Inflammatory macrophage (primary cell): ENCODE data around the gene UGT2B11.
A peak's percentile ranks its signal among the peaks of the same experiment; 100 is the strongest.
"Not testable (repeated sequence)": the region's sequence is repeated elsewhere in the genome, so short reads cannot be mapped to it uniquely, and the experiment has no call there.

Experiments
- DNase-seq, 2 donors: peaks; one replicate each; pipeline ENCODE4 v3.0.0-alpha.2; 2020 to 2022
- total RNA-seq, 18 experiments: gene quantifications; one replicate each; lab custom pipeline; 2026; ENCODE audit warnings: mixed read lengths in 6 of 18, inconsistent platforms in 2 of 18; lab: John Stamatoyannopoulos, UW

Gene UGT2B11
- 0 to 0.11 (median 0) reads per million in 18 experiments for total RNA-seq

DNA sequence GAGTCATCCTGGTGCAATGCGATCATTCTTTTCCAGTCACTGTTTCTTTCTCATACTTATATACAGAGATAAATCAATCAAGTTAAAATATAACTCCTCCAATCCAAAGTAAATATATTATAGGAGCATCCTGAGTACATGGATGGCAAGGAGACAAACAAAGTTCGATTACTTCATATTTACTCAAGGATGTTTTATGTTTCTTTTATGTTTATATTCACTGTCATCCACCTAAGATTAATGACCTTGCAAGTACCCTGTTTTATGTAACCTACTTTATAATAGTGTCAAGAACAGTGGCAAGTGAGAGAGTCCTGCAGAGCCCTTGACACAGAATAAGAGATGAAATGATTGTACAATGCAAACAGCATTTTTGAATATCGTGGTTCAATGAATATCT lies at the start of gene UGT2B11:
Gene UGT2B11, minus strand, starts transcription at position 33 of the 400 bp plus-strand sequence. Its CDS starts 26 bp downstream, at position 7.
- DNase-seq, result no peak

DNA sequence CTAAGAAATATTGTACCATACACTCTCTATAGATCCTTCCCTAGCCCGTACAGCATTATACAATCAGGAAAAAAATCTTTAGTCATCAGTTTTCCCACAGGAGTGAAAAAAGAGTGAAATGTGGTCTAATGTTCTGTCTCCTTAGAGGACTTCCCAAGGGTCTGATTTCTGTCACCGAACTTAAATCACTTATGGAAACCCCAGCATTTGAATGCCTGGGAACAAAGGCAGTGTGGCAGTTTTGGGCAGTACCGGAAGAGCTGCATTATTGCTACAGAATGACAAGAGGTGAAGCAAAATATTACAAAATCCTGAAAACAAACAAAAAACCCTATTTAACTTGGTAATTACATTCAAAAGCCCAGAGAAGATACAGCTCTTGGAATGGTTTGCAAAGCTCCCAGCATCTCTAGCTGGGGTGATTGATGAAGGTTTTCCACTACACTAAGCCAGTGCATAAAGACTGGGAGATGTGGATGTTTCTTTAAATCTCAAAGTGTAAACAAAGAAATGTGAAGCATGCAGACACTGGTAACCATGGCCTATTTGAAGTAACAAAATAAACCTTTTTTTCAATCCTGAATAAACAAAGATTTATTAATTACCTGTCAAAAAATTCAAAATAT lies 38.7 kb upstream of the UGT2B11 start:
- not testable (repeated sequence) for DNase-seq

DNA sequence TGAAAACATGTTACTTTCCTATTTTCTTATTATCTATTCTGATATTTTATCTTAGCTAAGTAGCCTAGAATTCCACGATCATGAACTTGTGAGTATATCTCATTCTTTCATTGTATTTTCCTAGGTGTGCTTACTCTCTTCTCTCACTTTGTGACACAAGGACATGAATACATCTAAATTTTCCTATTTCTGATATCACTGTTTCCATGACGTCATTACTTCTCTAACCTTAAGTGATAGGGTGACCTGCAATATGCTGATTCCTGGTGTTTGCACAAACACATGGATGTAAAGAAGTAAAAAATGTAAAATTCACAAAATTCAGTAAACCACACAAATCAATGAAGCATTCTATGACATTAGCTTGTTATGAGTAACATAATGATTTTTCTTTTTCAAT lies 36.3 kb upstream of the UGT2B11 start:
- DNase-seq, result not testable (repeated sequence)

DNA sequence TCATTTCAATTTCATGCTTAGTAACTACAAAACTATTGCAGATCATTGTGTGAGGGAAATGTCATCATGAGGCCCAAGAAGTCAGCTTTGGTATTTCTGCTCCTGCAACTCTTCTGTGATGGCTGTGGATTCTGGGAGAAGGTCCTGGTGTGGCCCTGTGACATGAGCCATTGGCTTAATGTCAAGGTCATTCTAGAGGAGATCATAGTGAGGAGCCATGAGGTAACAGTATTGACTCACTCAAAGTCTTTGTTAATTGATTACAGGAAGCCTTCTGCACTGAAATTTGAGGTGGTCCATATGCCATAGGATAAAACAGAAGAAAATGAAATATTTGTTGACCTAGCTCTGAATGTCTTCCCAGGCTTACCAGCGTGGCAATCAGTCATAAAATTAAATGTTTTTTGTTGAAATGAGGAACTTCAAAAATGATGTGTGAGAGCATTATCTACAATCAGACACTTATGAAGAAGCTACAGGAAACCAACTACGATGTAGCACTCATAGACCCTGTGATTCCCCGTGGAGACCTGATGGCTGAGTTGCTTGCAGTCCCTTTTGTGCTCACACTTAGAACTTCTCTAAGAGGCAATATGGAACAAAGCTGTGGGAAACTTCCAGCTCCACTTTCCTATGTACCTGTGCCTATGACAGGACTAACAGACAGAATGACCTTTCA lies 28.2 kb upstream of the UGT2B11 start:
- DNase-seq, result not testable (repeated sequence)

DNA sequence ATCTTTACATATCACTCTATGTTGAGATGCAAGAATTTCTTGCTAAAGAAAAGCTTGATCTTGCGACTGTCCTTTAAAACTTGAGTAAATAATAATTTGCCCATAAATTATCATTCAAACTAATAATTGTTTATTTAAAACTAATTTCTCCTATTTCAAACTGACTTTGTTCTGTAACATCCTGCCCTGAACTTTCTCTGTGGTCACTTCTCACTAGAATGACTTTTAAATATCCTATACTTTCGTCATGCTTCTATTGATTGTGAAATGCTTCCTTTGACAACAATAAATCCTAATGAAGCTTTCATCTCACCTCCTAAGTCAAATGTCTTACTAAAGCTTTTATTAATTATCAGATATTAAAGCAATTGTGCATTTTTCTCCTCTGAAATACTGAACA lies 27.2 kb upstream of the UGT2B11 start:
- peak in 1 of 2 donors; percentile 23 for DNase-seq

DNA sequence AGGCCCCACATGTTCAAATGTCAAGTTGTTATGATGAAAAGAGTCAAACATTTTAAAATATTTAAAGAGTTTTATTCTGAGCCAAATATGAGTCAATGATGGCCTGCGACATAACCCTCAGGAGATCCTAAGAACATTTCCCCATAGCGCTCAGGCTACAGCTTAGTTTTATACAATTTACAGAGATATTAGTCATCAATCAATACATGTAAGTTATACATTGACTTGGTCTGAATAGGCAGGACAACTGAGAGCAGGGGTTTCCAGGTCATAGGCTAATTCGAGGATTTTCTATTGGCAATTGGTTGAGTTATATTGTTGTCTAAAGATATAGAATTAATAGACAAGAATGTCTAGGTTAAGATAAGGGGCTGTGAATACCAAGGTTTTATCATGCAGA lies 26.2 kb upstream of the UGT2B11 start:
- DNase-seq, result not testable (repeated sequence)

DNA sequence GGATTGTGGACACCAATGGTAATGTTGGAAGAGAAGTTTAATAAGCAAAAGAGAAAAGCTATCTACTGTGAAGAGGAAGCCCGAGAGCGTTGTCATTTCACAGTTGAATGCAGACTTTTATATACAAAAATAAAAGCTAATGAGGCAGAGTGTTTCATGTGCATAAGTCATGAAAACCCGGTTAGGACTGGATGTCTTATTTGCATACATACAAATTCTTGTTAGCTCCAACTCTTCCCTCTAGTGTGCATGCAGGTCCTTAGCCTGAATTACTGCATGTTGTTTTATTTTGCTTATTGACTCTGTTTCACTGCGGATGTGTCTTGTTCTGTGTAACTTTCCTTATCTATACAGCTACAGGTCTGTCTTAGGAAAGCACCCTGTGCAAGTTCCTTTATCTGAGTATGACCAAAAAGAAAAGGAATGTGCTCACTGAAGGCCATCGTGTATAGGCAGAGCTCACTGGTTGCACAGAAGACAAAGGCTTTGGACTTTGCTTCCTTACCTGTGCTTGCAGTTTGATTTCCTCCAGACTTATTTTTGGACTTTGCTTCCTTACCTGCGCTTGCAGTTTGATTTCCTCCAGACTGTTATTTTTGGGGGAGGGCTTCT lies 25.1 kb upstream of the UGT2B11 start:
- no peak for DNase-seq

DNA sequence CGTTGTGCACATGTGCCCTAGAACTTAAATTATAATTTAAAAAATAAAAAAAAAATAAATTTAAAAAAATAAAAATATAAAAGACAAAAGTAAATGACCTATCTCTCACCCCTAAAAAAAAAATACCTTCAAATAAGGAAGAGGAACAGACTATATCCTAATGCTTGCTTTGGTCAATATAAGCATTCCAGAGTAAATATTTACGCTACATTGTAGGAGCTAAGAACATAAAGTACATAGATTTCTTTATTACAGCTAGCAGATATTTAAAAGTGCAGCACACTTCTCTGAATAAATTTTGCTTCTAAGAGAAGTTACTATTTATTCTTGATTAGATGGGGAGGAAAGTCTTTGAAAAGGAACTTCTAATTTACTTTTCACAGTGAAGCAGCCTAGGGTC lies 24.5 kb upstream of the UGT2B11 start:
- no peak for DNase-seq

DNA sequence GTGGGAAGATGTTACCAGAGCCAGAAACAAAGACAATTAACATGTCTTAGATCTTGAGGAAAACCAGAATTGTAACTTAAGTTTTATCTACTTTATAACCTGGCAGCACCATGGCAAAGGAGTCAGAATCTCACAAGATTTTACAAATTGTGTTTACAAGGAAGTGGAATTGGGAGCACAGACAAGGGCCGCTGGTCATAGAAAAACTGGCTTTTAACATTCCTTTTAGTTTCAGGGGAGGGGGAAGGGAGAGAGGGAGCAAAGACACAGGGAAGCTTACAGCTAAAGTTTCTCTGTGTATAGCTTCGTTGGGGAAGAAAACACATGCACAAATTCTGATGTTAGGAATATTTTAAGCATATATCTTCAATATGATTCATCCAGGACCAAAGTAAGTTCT lies 10.3 kb upstream of the UGT2B11 start:
- no peak for DNase-seq

DNA sequence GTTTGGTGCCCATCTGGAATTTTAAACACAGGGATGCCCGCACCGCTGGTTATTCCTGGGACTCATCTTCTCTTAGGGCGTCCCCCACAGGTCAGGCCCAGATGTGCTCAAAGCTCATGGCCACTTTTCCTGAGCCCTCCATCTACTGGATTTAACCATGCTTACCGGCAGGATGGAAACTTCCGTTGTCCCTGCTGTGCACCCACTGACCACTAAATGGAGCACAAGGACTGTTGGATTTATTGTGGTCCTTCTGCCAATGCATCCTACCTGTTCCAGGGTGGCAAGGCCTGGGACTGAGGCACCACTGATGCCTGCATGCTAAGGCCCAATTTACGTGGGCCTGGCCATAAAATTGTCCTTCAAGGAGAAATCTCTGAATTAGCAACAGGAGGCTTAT lies 8.7 kb upstream of the UGT2B11 start:
- DNase-seq, result not testable (repeated sequence)

DNA sequence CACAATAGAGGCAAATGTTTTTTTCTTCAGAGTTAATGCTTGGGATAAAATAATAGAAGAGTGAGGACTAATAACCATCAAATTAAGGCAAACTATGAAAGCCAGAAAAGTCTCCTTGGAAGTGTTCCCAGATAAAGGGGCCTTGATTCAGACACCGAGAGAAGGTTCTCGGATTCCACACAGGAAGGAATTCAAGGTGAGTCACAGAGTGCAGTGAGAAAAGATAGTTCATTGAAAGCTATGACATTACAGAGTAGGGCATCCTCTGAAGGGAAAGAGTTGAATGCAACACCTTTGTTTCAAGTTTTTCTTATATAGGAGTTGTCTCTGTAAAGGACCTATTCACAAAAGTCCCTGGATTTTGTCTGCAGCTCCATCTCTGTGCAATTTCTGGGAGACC lies 3.9 kb upstream of the UGT2B11 start:
- DNase-seq, result not testable (repeated sequence)

DNA sequence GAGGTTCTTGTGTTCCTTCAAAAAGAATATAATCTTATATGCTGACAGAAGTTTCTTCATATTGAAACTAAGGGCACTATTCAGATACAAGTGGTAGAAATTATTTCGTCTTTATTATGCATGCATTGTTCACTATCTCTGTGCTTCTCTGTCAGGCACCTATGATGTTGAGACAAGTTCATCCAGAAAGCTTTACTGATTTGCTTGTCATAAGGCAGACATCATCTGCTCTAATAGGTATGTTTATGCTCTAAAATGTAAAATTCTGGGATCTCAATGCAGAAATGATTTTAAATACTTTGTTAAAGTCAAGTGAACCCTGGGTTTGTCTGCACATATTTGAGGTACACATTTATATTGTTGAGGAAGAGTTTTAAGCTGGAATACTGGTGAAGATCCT lies 3.6 kb downstream of the UGT2B11 start:
- DNase-seq, result no peak

DNA sequence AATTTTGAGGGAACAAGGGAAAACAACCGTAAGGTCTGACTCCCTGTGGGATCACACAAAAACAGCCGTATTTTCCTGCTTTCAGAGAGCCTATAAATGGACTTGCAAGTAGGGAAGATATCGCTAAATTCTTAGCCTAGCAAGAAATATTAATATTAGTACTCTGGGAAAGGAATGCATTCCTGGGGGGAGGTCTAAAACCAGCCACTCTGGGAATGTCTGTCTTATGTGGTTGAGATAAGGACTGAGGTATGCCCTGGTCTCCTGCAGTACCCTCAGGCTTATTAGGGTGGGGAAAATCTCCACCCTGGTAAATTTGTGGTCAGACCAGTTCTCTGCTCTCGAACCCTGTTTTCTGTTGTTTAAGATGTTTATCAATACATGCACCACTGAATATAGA lies 16.0 kb downstream of the UGT2B11 start:
- not testable (repeated sequence) for DNase-seq

DNA sequence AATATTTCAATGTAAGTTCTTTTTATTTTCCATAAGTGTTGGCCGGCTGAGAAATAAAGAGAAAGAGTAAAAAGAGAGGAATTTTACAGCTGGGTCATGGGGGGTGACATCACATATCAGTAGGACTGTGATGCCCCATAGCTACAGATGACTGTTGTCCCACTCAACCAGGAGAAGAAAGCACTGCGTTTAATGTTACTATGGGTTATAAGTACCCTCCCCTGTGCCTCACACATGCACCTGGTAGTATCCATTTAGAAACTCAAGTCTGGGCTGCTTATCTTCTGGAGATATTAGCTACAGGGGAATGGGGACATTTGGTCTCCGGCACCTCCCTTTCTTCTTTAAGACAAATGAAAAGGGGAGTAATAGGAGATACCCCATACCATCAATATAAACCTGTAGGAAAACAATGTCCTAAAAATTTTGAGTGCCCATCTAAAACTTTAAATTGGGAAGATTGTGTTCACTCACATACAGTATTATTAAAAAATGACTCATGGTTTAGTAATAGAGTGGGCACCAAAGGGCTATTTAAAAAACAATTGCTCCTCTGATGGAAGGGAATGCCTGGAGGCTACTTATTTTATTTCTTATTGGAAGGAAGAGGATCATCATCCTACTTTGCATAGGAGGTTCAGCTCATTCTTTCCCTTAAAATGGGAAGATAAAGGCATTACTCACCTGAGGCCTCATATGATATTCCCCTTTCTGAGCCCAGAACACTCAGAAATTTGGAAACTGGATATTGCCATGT lies 18.2 kb downstream of the UGT2B11 start:
- no peak for DNase-seq

DNA sequence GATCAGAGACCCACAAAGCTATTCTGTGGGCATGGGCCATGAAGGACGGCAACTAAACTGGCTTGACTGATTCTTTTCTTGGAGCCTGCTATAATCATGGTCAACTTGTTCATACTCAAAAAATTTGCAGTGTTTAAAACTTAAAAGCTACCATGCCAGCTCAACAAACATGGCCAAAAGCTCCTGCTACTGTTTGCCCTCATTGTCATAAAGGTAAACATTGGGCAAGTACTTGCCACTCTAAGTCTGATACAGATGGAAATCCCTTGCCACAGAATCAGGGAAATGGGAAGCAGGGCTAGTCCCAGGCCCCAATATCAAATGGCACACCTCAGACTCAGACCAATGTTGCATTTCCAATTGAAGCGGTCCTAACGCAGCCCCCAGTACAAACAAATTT lies 20.4 kb downstream of the UGT2B11 start:
- DNase-seq, result no peak

DNA sequence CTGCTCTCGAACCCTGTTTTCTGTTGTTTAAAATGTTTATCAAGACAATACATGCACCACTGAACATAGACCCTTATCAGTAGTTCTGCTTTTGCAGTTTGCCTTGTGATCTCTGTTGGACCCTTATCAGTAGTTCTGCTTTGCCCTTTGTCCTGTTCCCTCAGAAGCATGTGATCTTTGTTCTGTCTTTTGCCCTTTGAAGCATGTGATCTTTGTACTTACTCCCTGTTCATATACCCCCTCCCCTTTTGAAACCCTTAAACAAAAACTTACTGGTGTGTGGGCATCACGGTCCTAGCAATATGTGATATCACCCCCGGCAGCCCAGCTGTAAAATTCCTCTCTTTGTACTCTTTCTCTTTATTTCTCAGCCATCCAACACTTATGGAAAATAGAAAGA lies 22.6 kb downstream of the UGT2B11 start:
- DNase-seq, result not testable (repeated sequence)

DNA sequence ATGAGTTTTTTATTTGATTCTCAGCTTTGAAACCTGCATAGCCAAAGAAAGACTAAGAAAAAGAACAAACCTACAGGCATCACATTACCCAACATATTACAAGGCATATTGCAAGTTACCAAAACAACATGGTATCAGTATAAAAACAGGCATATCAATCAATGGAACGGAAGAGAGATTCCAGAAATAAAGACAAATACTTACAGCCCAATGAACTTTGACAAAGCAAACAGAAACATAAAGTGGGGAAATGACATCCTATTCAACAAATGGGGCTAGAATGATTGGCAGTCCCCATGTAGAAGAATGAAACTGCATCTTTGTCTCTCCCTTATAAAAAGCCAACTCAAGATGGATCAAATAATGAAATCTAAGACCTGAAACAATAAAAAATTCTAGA lies 23.9 kb downstream of the UGT2B11 start:
- DNase-seq, result not testable (repeated sequence)

DNA sequence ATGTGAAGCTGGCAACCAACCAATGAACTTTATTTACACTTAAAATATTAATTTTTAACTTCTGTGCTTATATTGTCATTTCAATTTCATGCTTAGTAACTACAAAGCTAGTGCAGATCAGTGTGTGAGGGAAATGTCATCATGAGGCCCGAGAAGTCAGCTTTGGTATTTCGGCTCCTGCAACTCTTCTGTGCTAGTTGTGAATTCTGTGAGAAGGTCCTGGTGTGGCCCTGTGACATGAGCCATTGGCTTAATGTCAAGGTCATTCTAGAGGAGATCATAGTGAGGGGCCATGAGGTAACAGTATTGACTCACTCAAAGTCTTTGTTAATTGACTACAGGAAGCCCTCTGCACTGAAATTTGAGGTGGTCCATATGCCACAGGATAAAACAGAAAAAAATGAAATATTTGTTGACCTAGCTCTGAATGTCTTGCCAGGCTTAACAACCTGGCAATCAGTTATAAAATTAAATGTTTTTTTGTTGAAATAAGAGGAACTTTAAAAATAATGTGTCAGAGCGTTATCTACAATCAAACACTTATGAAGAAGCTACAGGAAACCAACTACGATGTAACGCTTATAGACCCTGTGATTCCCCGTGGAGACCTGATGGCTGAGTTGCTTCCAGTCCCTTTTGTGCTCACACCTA lies 32.9 kb downstream of the UGT2B11 start:
- not testable (repeated sequence) for DNase-seq

DNA sequence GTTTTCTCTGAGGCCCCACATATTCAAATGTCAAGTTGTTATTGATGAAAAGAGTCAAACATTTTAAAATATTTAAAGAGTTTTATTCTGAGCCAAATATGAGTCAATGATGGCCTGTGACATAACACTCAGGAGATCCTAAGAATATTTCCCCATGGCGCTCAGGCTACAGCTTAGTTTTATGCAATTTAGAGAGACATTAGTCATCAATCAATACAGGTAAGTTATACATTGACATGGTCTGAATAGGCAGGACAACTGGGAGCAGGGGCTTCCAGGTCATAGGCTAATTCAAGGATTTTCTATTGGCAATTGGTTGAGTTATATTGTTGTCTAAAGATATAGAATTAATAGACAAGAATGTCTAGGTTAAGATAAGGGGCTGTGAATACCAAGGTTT lies 34.7 kb downstream of the UGT2B11 start:
- not testable (repeated sequence) for DNase-seq

DNA sequence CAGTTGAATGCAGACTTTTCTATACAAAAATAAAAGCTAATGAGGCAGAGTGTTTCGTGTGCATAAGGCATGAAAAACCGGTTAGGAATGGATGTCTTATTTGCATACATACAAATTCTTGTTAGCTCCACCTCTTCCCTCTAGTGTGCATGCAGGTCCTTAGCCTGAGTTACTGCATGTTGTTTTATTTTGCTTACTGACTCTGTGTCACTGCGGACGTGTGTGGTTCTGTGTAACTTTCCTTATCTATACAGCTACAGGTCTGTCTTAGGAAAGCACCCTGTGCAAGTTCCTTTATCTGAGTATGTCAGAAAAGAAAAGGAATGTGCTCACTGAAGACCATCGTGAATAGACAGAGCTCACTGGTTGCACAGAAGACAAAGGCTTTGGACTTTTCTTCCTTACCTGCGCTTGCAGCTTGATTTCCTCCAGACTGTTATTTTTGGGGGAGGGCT lies 35.8 kb downstream of the UGT2B11 start:
- not testable (repeated sequence) for DNase-seq

DNA sequence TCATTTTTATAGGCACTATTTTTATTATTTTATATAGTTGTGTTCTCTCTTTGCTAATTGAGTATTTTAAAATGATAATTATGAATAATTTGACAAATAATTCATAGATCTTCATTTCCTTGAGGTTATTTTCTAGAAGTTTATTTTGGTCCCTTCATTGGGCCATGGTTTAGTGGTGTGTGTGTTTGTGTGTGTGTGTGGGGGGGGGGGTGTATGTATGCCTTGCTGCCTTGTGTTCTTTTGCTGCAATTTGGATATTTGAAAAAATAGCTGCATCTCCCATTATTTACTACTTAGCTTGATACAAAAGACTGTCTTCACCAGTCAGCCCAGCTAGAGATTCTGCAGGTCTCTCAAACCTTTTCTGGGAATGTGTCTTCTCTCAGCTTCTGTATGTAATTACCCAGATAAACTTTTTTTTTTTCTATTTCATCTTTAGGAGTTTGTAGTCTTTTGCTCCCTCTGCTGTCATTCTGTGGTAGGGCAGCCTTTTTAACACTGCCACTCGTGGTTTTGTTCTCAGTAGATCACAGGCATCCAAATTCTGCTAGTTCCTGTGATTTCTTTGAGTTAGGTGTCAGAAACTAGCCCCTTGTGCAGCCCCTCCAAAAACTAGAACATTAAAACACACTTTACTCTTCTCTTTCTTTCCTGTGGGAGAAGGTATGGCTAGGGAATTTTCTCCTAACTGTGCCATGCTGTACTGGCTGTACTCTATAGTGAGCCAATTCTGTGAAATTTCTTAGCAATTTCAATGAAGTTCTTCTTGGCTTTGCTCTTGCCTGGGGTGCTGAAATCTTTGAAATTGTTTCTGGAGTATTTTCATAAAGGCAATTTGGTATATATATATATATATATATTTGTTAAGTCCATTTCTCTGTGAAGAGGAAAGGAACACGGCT lies 44.1 kb downstream of the UGT2B11 start:
- DNase-seq, result peak; percentile 25 to 37
